Mesenchymal stem cell (in vitro differentiated cells and primary cell): Measurements from ENCODE around the gene TNNT2.

Experiments
- DNase-seq: peaks from one replicate; pipeline ENCODE4 v3.0.0-alpha.2; 2013
- H2AFZ ChIP-seq: one replicate; pipeline ENCODE4 v1.6.1; 2013; ENCODE audit warnings: low read depth, mild to moderate bottlenecking, control low read depth, inconsistent platforms, low read length, moderate library complexity
- H2AK5ac ChIP-seq: 2 replicates; pipeline ENCODE4 v1.6.1; 2013; ENCODE audit warnings: low read length, moderate library complexity, mild to moderate bottlenecking, inconsistent platforms; ENCODE audit not compliant: severe bottlenecking
- H2BK120ac ChIP-seq: one replicate; pipeline ENCODE4 v1.6.1; 2013; ENCODE audit warnings: low read depth, mild to moderate bottlenecking, inconsistent platforms, low read length, moderate library complexity
- H2BK12ac ChIP-seq, 2 experiments: one replicate each; pipeline ENCODE4 v1.6.1; 2013; ENCODE audit warnings: inconsistent platforms in 2 of 2, low read length in 2 of 2, mild to moderate bottlenecking in 2 of 2, moderate library complexity in 2 of 2, control low read depth in 1 of 2
- H2BK15ac ChIP-seq: one replicate; pipeline ENCODE4 v1.6.1; 2013; ENCODE audit warnings: mild to moderate bottlenecking, low read depth, inconsistent platforms; ENCODE audit not compliant: poor library complexity, severe bottlenecking
- H2BK5ac ChIP-seq: 2 replicates; pipeline ENCODE4 v1.6.1; 2013; ENCODE audit warnings: low read depth, mild to moderate bottlenecking, low read length, control low read depth, inconsistent platforms; ENCODE audit not compliant: poor library complexity, severe bottlenecking
- H3K14ac ChIP-seq, 2 experiments: one replicate each; pipeline ENCODE4 v1.6.1; 2013; ENCODE audit warnings: inconsistent platforms in 2 of 2, low read length in 2 of 2, control low read depth in 1 of 2, mild to moderate bottlenecking in 1 of 2, moderate library complexity in 1 of 2
- H3K18ac ChIP-seq, 2 experiments: one replicate each; pipeline ENCODE4 v1.6.1; 2013; ENCODE audit warnings: inconsistent platforms in 2 of 2, low read length in 2 of 2, control low read depth in 1 of 2, low read depth in 1 of 2, mild to moderate bottlenecking in 1 of 2
- H3K23ac ChIP-seq, 2 experiments: one replicate each; pipeline ENCODE4 v1.6.1; 2013; ENCODE audit warnings: inconsistent platforms in 2 of 2, low read length in 2 of 2, mild to moderate bottlenecking in 2 of 2, moderate library complexity in 2 of 2, control low read depth in 1 of 2
- H3K27ac ChIP-seq: 2 replicates; pipeline ENCODE4 v1.5.1; 2013; ENCODE audit warnings: mild to moderate bottlenecking, moderate library complexity, low read length, control low read depth, inconsistent platforms; ENCODE audit not compliant: poor library complexity, severe bottlenecking
- H3K27me3 ChIP-seq, 2 experiments: 2 replicates each; pipeline versions ENCODE4 v1.6.1 to v1.7.0; 2013; ENCODE audit warnings: low read length in 2 of 2, mild to moderate bottlenecking in 2 of 2, moderate library complexity in 2 of 2, control low read depth in 1 of 2, inconsistent platforms in 1 of 2; ENCODE audit not compliant: control insufficient read depth in 1 of 2, insufficient read depth in 1 of 2
- H3K36me3 ChIP-seq, 2 experiments: 2 replicates each; pipeline versions ENCODE4 v1.6.1 to v1.7.0; 2013; ENCODE audit warnings: low read length in 2 of 2, control low read depth in 1 of 2, inconsistent platforms in 1 of 2, low read depth in 1 of 2, mild to moderate bottlenecking in 1 of 2; ENCODE audit not compliant: insufficient read depth in 2 of 2, control insufficient read depth in 1 of 2
- H3K4ac ChIP-seq, 2 experiments: one replicate each; pipeline ENCODE4 v1.6.1; 2013; ENCODE audit warnings: inconsistent platforms in 2 of 2, low read length in 2 of 2, mild to moderate bottlenecking in 2 of 2, moderate library complexity in 2 of 2, control low read depth in 1 of 2, low read depth in 1 of 2
- H3K4me1 ChIP-seq: 2 replicates; pipeline ENCODE4 v1.6.1; 2013; ENCODE audit warnings: low read depth, low read length, control low read depth; ENCODE audit not compliant: control insufficient read depth, insufficient read depth
- H3K4me2 ChIP-seq: 2 replicates; pipeline ENCODE4 v1.6.1; 2013; ENCODE audit warnings: low read length, mild to moderate bottlenecking, inconsistent platforms; ENCODE audit not compliant: poor library complexity, severe bottlenecking
- H3K4me3 ChIP-seq, 2 experiments: 2 replicates each; pipeline versions ENCODE4 v1.5.1 to v1.7.0; 2013; ENCODE audit warnings: low read length in 2 of 2, mild to moderate bottlenecking in 2 of 2, control low read depth in 1 of 2, low read depth in 1 of 2; ENCODE audit not compliant: insufficient read depth in 1 of 2
- H3K79me1 ChIP-seq: replicated peaks from 2 replicates; pipeline ENCODE4 v1.6.1; 2013; ENCODE audit warnings: mild to moderate bottlenecking, control low read depth, low read length, inconsistent platforms; ENCODE audit not compliant: poor library complexity, severe bottlenecking
- H3K9ac ChIP-seq: 2 replicates; pipeline ENCODE4 v1.7.0; 2013; ENCODE audit warnings: mild to moderate bottlenecking, low read length, moderate library complexity
- H3K9me3 ChIP-seq: 2 replicates; pipeline ENCODE4 v1.7.0; 2013; ENCODE audit warnings: mild to moderate bottlenecking, low read length; ENCODE audit not compliant: control insufficient read depth
- H4K8ac ChIP-seq: one replicate; pipeline ENCODE4 v1.6.1; 2013; ENCODE audit warnings: inconsistent platforms, mild to moderate bottlenecking, low read length, moderate library complexity
- H4K91ac ChIP-seq: one replicate; pipeline ENCODE4 v1.6.1; 2013; ENCODE audit warnings: mild to moderate bottlenecking, low read length, inconsistent platforms
- WGBS: methylation state at CpG from one replicate; pipeline ENCODE4 v1.1.7; 2013; ENCODE audit warnings: mixed read lengths; 5-methylcytosine and 5-hydroxymethylcytosine counted together

Gene TNNT2

DNA sequence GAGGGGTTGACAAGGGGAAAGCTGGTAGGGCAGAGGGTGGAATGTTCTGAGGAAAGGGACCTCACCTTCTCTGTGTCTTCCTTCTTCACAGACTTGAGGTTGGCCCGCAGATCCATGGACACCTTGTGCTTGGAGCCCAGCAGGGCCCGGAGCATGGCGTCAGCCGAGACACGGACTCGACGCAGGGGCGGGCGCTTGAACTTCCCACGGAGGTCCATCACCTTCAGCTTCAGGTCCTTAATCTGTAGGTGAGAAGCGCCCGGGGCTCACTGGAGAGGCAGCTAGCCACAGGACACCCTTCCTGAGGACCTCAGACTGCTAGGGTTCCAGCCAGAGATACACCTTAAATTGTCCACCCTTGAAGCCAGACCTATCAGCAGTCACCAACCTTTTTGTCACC is 33.8 kb upstream of the TNNT2 start:
- Histone ChIP-seq H3K9me3 (peaks cover 14% of the 10 kb centered on the region), H3K4ac (no peak overlapping the region), H3K23ac (no peak overlapping the region), H2AFZ (no peak overlapping the region), H3K18ac (no peak overlapping the region), H4K91ac (no peak overlapping the region), H3K4me2 (no peak overlapping the region), H4K8ac (no peak overlapping the region), H2BK5ac (no peak overlapping the region), H3K27ac (no peak overlapping the region), H2BK12ac (no peak overlapping the region), H3K9ac (no peak overlapping the region), H2BK120ac (no peak overlapping the region), H3K14ac (no peak overlapping the region), H3K27me3 (peaks cover 0 to 76% of the 10 kb centered on the region in 2 experiments), H3K4me1 (peaks cover 25% of the 10 kb centered on the region), H2BK15ac (no peak overlapping the region), H2AK5ac (no peak overlapping the region), H3K4me3 (no peak overlapping the region), H3K79me1 (no peaks in the 10 kb centered on the region), H3K36me3 (no peaks in the 10 kb centered on the region)
- DNase-seq = no peak
- 96% methylated on average over 12 of the region's 12 CpGs for WGBS

DNA sequence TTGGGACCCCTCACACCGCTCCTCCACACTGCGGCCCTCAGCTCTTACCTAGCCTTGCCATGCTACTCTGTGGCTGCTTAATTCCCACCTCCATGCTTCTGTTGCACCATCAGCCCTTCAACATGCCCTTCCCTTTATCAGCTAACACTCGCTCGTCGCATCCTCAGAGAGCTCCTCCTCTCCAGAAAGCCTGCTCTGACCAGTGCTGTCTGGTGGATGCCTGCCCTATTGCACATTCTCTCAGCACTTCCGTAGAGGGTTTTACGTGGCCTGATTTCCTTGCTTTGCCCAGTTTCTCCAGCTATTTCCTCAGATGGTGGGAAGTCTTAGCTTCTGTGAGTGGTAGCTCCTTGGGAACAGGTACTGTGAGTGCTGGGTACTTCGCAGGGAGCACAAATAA is 32.0 kb upstream of the TNNT2 start:
- H3K27ac ChIP-seq = no peak overlapping the region

DNA sequence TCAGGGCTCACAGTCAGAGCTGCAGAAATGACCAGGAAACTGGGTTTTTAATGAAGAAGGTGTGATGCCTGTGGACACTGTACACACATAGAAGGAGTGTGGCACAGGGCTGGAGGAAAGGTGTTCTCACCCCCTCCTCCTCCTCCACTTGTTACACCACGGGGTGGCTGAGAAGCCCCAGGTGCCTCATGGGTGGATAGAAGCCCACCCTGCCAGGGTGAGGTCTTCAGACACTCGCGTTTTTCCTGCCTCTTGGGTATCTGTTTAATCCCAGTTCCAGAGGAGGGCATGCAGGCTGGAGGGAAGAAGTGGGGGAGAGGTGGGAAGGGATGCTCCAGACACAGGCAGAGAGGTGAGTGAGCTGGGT is 31.3 kb upstream of the TNNT2 start:
- peak overlapping the region; percentile 69 for H2AK5ac ChIP-seq
- no peak overlapping the region for H3K27ac ChIP-seq
- no peak overlapping the region for H3K23ac ChIP-seq
- no peak overlapping the region for H2BK12ac ChIP-seq
- no peaks in the 10 kb centered on the region for H3K9me3 ChIP-seq
- H3K4ac ChIP-seq = no peak overlapping the region
- H2BK15ac ChIP-seq = no peak overlapping the region
- H2AFZ ChIP-seq = no peak overlapping the region
- H3K14ac ChIP-seq = no peak overlapping the region
- H4K91ac ChIP-seq = no peak overlapping the region
- peaks cover 44% of the 10 kb centered on the region for H3K4me1 ChIP-seq
- H3K4me2 ChIP-seq = no peak overlapping the region
- H3K18ac ChIP-seq = no peak overlapping the region
- no peaks in the 10 kb centered on the region for H3K79me1 ChIP-seq
- H3K36me3 ChIP-seq = no peaks in the 10 kb centered on the region
- no peak overlapping the region for H3K4me3 ChIP-seq
- 76% methylated on average over 3 of the region's 3 CpGs for WGBS
- peaks cover 0 to 81% of the 10 kb centered on the region in 2 experiments for H3K27me3 ChIP-seq
- no peak overlapping the region for H3K9ac ChIP-seq
- no peak overlapping the region for H2BK5ac ChIP-seq
- H4K8ac ChIP-seq = no peak overlapping the region
- no peak overlapping the region for H2BK120ac ChIP-seq
- DNase-seq = no peak

More for the DNA sequence above, 32.0 kb upstream of the TNNT2 start:
- Histone ChIP-seq H3K4me2 (no peak overlapping the region), H3K4me3 (no peak overlapping the region), H2BK5ac (no peak overlapping the region), H3K4ac (no peak overlapping the region), H3K79me1 (no peaks in the 10 kb centered on the region), H4K8ac (no peak overlapping the region), H3K27me3 (peaks cover 0 to 75% of the 10 kb centered on the region in 2 experiments), H3K18ac (no peak overlapping the region), H2BK120ac (no peak overlapping the region), H2BK15ac (no peak overlapping the region), H4K91ac (no peak overlapping the region), H2AK5ac (peak overlapping the region; percentile 5), H3K36me3 (no peaks in the 10 kb centered on the region), H2BK12ac (no peak overlapping the region), H3K4me1 (peaks cover 41% of the 10 kb centered on the region), H3K9me3 (no peaks in the 10 kb centered on the region), H3K14ac (no peak overlapping the region), H3K9ac (no peak overlapping the region), H2AFZ (no peak overlapping the region), H3K23ac (no peak overlapping the region)
- no peak for DNase-seq
- WGBS = 68% methylated on average over 8 of the region's 8 CpGs

DNA sequence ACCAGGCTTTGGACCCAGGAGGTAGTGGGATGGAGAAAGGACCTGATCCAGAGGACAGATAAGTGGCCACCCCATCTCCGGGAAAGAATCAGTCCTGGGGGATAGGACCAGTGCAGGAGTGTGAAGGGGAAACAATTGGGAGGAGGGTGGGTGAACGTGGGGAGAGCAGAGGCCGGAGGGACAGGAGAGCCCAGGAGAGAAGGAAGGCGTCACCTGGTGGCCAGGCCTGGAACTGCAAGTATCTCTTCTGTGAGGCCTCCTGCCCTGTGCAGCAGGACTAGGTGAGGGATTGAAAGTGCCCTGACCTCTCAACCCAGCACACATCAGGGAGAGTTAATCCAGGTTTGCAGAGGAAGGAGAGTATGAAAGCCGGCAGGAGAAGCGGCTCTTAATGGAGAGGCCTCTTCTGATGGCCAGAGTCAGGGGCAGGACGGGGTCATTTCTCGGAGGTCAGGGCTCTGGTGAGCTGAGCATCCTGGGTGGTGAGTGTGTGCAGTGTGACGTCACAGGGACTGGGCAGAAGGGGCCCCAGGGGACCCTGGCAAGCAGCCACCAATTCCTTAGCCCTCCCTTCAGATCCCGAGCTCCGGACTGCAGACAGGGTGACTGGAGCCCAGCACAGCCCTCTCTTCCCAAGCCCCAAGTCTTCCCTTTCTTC is 30.8 kb upstream of the TNNT2 start:
- Histone ChIP-seq H2AK5ac (peak overlapping the region; percentile 77), H4K91ac (no peak overlapping the region), H2BK5ac (no peak overlapping the region), H3K27ac (no peak overlapping the region), H3K36me3 (no peaks in the 10 kb centered on the region), H2BK120ac (no peak overlapping the region), H2BK12ac (no peak overlapping the region), H3K4me2 (no peak overlapping the region), H3K14ac (no peak overlapping the region), H3K27me3 (peaks cover 0 to 86% of the 10 kb centered on the region in 2 experiments), H3K4me3 (no peak overlapping the region), H3K9ac (no peak overlapping the region), H3K79me1 (no peaks in the 10 kb centered on the region), H4K8ac (no peak overlapping the region), H3K18ac (no peak overlapping the region), H3K9me3 (no peaks in the 10 kb centered on the region), H3K4me1 (peaks cover 45% of the 10 kb centered on the region), H2BK15ac (no peak overlapping the region), H3K23ac (no peak overlapping the region), H3K4ac (no peak overlapping the region), H2AFZ (no peak overlapping the region)
- 22% methylated on average over 8 of the region's 11 CpGs for WGBS
- DNase-seq = peak; percentile 74
